Prostate gland (tissue), 2 donors: ENCODE measurements around the gene BTG1.

Experiments
- CTCF ChIP-seq, 4 experiments: fragments of 200-600 bp in 2 of 4; fragments of 450-650 bp in 2 of 4; sonication (generic) in 2 of 4; IDR thresholded peaks; 1 replicate in 3 of 4; 2 replicates in 1 of 4; pipeline ENCODE4 v1.5.1; 2016 to 2019; ENCODE audit warnings: antibody characterized with exemption in 4 of 4, mild to moderate bottlenecking in 2 of 4, moderate library complexity in 2 of 4
- POLR2A ChIP-seq: fragments of 450-650 bp; IDR thresholded peaks from one replicate; pipeline ENCODE4 v1.6.1; 2016; ENCODE audit warnings: antibody characterized with exemption, mild to moderate bottlenecking
- POLR2AphosphoS5 ChIP-seq: sonication (generic); formaldehyde crosslinking; IDR thresholded peaks from one replicate; pipeline ENCODE4 v1.6.1; 2017; ENCODE audit warnings: antibody characterized with exemption

DNA sequence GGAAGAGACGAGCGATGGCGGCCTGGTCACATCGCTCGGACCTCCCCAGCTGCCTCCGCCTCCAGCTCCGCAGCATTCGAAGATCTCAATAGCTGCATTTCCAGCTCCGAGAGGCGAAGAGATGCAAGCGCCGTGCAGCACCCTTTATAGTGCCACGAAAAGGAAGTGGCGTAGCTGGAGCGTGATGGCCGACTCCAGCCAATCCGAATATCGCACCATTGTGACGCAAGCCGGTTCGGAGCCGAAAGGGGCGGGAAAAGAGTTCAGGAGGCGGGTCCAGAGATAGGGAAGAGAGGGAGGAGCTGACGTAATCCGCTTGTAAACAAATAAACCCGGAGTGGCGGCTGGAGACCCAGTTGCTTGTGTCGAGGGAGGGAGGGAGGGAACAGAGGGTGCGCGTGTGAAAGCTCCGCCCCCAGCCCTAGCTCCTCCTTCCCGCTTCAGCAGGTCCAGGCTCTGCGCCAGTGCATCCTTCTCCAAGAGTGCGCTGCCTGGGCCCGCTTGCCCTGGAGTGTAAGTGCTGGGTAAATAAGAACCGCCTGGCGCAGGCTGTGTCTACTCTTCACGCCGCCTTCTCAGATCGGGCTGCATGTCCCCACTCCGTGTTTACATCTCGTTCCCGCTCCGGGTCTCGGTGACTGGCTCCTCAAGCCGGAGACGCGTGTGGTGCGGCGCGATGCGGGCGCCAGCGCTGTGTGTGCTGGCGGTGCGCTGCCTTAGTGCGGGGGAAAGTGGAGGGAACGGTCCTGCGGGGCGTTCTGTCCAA is at the start of gene BTG1:
- TF ChIP-seq CTCF (IDR thresholded peaks at IDR 0.05) (peak in 2 of 4 experiments; percentile 34 to 41), POLR2A (peak; percentile 97), POLR2AphosphoS5 (peak; percentile 99)
